Measurements from ENCODE around the gene ZFP64.

GRCh38 chr20:52212943-52213342 lies 21.4 kb upstream of the ZFP64 start:
- TF ChIP-seq POLR2A (IDR thresholded peaks at IDR 0.05) (no peak), CTCF (IDR thresholded peaks at IDR 0.05) (no peak)
